NB4 (cell line): ENCODE results near the gene KIAA0930.

Experiments used
- MYC ChIP-seq: IDR thresholded peaks from 2 replicates; pipeline ENCODE4 v1.6.1; 2011; ENCODE audit warnings: low read depth, low read length
- POLR2A ChIP-seq: IDR thresholded peaks from 2 replicates; pipeline ENCODE4 v1.6.1; 2011; ENCODE audit warnings: mild to moderate bottlenecking; ENCODE audit not compliant: insufficient read length; ENCODE audit errors: extremely low read depth
- TF ChIP-seq, protein P1 (sequence below): IDR thresholded peaks from one replicate; pipeline ENCODE4 v1.5.1; 2012; ENCODE audit warnings: low read depth, low read length

DNA sequence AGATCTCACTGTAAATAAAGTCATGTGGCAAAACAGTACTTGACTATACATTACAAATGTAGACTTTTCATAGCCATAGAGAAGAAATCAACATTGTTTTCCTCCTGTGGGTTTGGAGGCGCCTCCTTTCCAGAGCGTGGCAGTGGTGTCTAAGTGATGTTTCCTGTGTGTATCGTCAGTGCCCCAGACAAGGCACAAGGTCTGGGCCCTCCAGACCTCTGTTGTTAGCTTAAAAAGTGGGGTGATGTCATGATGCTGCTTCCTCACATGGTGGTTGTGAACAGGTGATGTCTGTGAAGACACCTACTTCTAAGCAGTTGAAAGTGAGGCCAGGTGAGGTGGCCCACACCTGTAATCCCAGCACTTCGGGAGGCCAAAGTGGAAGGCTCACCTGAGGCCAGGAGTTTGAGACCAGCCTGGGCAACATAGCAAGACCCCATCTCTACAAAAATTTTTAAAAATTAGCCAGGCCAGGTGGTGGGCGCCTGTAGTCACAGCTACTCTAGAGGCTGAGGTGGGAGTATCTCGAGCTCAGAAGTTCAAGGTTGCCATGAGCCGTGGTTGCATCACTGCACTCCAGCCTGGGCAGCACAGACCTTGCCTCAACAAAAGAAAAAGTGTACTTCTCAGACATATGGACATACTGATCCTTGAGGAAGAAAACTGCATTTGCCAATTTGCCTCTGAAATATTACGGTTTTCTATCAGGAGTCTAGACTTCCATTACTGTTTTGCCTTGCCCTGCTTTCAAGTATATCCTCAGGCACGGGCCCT lies 61.2 kb downstream of the KIAA0930 start:
- TF ChIP-seq, protein P1, sequence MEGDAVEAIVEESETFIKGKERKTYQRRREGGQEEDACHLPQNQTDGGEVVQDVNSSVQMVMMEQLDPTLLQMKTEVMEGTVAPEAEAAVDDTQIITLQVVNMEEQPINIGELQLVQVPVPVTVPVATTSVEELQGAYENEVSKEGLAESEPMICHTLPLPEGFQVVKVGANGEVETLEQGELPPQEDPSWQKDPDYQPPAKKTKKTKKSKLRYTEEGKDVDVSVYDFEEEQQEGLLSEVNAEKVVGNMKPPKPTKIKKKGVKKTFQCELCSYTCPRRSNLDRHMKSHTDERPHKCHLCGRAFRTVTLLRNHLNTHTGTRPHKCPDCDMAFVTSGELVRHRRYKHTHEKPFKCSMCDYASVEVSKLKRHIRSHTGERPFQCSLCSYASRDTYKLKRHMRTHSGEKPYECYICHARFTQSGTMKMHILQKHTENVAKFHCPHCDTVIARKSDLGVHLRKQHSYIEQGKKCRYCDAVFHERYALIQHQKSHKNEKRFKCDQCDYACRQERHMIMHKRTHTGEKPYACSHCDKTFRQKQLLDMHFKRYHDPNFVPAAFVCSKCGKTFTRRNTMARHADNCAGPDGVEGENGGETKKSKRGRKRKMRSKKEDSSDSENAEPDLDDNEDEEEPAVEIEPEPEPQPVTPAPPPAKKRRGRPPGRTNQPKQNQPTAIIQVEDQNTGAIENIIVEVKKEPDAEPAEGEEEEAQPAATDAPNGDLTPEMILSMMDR = no peak
- no peak for TF ChIP-seq POLR2A
- no peak for TF ChIP-seq MYC
